Ectodermal cell (in vitro differentiated cells): ENCODE data around the gene ATP6AP1.
A peak's percentile ranks its signal among the peaks of the same experiment; 100 is the strongest.
"Not testable (repeated sequence)": the region's sequence is repeated elsewhere in the genome, so short reads cannot be mapped to it uniquely, and the experiment has no call there.

Experiments
- H3K27ac ChIP-seq: 2 replicates; pipeline ENCODE4 v1.7.0; 2013; ENCODE audit warnings: mild to moderate bottlenecking, low read depth, low read length; ENCODE audit not compliant: insufficient read depth, poor library complexity, severe bottlenecking
- H3K27me3 ChIP-seq: 2 replicates; pipeline ENCODE4 v1.7.0; 2013; ENCODE audit warnings: mild to moderate bottlenecking, low read length; ENCODE audit not compliant: insufficient read depth, control insufficient read depth, poor library complexity, severe bottlenecking
- H3K36me3 ChIP-seq: one replicate; pipeline ENCODE4 v1.7.0; 2013; ENCODE audit warnings: low read length; ENCODE audit not compliant: control insufficient read depth, insufficient read depth
- H3K4me1 ChIP-seq: one replicate; pipeline ENCODE4 v1.7.0; 2013; ENCODE audit warnings: low read length; ENCODE audit not compliant: control insufficient read depth, insufficient read depth
- H3K4me3 ChIP-seq: 2 replicates; pipeline ENCODE4 v1.7.0; 2013; ENCODE audit warnings: low read depth, low read length, control low read depth; ENCODE audit not compliant: insufficient read depth
- H3K9me3 ChIP-seq: 2 replicates; pipeline ENCODE4 v1.7.0; 2013; ENCODE audit warnings: mild to moderate bottlenecking, low read length, moderate library complexity; ENCODE audit not compliant: control insufficient read depth
- WGBS, 2 experiments: methylation state at CpG; one replicate each; pipeline ENCODE4 v1.1.7; 2013; ENCODE audit warnings: missing lambda C conversion rate in 2 of 2; 5-methylcytosine and 5-hydroxymethylcytosine counted together

Gene ATP6AP1

GRCh38 chrX:154399527-154400368, 28.7 kb upstream of the ATP6AP1 start:
- Histone ChIP-seq H3K27ac (no peak overlapping the region), H3K36me3 (peaks cover 12% of the 10 kb centered on the region), H3K27me3 (no peaks in the 10 kb centered on the region), H3K4me3 (peak overlapping the region; percentile 80), H3K4me1 (no peaks in the 10 kb centered on the region), H3K9me3 (no peaks in the 10 kb centered on the region)
- 72 to 93% methylated on average over 8 to 14 of the region's 14 CpGs for WGBS, 2 experiments

- not testable (repeated sequence) for H3K9me3 ChIP-seq, H3K4me3 ChIP-seq, H3K27me3 ChIP-seq, H3K27ac ChIP-seq, H3K4me1 ChIP-seq
- WGBS, 2 experiments: 94 to 95% methylated on average over 4 to 5 of the region's 6 CpGs
- H3K36me3 ChIP-seq: peaks cover 12% of the 10 kb centered on the region
These were observed 28.1 kb upstream of the ATP6AP1 start for GRCh38 chrX:154400369-154400817.

- Histone ChIP-seq H3K4me1 (no peaks in the 10 kb centered on the region), H3K9me3 (no peaks in the 10 kb centered on the region), H3K4me3 (no peak overlapping the region), H3K27me3 (no peaks in the 10 kb centered on the region), H3K27ac (no peak overlapping the region), H3K36me3 (peaks cover 12% of the 10 kb centered on the region)
- 77 to 84% methylated on average over 6 of the region's 6 CpGs for WGBS, 2 experiments
These were observed 27.3 kb upstream of the ATP6AP1 start for GRCh38 chrX:154401045-154401799.

- H3K36me3 ChIP-seq: peaks cover 12% of the 10 kb centered on the region
- no peaks in the 10 kb centered on the region for H3K4me1 ChIP-seq
- H3K27ac ChIP-seq: no peak overlapping the region
- H3K4me3 ChIP-seq: no peak overlapping the region
- 77 to 80% methylated on average over 4 to 6 of the region's 6 CpGs for whole genome bisulfite sequencing, 2 experiments
- no peaks in the 10 kb centered on the region for H3K27me3 ChIP-seq
- no peaks in the 10 kb centered on the region for H3K9me3 ChIP-seq
These were observed 26.4 kb upstream of the ATP6AP1 start for GRCh38 chrX:154401918-154402621.

GRCh38 chrX:154402622-154403127, 25.8 kb upstream of the ATP6AP1 start:
- Histone ChIP-seq H3K9me3 (no peaks in the 10 kb centered on the region), H3K4me1 (no peaks in the 10 kb centered on the region), H3K27me3 (no peaks in the 10 kb centered on the region), H3K36me3 (peaks cover 12% of the 10 kb centered on the region), H3K4me3 (no peak overlapping the region), H3K27ac (no peak overlapping the region)
- WGBS, 2 experiments: 88 to 89% methylated on average over 19 of the region's 19 CpGs

- WGBS, 2 experiments: 92% methylated on average over 10 of the region's 10 CpGs
- Histone ChIP-seq H3K4me3 (no peak overlapping the region), H3K36me3 (peaks cover 12% of the 10 kb centered on the region), H3K27ac (no peak overlapping the region), H3K27me3 (no peaks in the 10 kb centered on the region), H3K4me1 (no peaks in the 10 kb centered on the region), H3K9me3 (no peaks in the 10 kb centered on the region)
These were observed 25.3 kb upstream of the ATP6AP1 start for GRCh38 chrX:154403192-154403591.

- no peak overlapping the region for H3K4me3 ChIP-seq
- H3K9me3 ChIP-seq: no peaks in the 10 kb centered on the region
- H3K27ac ChIP-seq: no peak overlapping the region
- WGBS, 2 experiments: 97 to 100% methylated on average over 3 to 4 of the region's 4 CpGs
- no peaks in the 10 kb centered on the region for H3K4me1 ChIP-seq
- no peaks in the 10 kb centered on the region for H3K27me3 ChIP-seq
- H3K36me3 ChIP-seq: peaks cover 12% of the 10 kb centered on the region
These were observed 24.6 kb upstream of the ATP6AP1 start for GRCh38 chrX:154403858-154404257.

- 92 to 96% methylated on average over 16 of the region's 16 CpGs for WGBS, 2 experiments
- no peaks in the 10 kb centered on the region for H3K27me3 ChIP-seq
- H3K4me1 ChIP-seq: no peaks in the 10 kb centered on the region
- no peak overlapping the region for H3K27ac ChIP-seq
- H3K36me3 ChIP-seq: peaks cover 7% of the 10 kb centered on the region
- H3K4me3 ChIP-seq: no peak overlapping the region
- no peaks in the 10 kb centered on the region for H3K9me3 ChIP-seq
These were observed 23.8 kb upstream of the ATP6AP1 start for GRCh38 chrX:154404625-154405192.

GRCh38 chrX:154408659-154409221, 19.7 kb upstream of the ATP6AP1 start:
- no peak overlapping the region for H3K27ac ChIP-seq
- no peaks in the 10 kb centered on the region for H3K9me3 ChIP-seq
- no peaks in the 10 kb centered on the region for H3K27me3 ChIP-seq
- no peaks in the 10 kb centered on the region for H3K36me3 ChIP-seq
- WGBS, 2 experiments: 53 to 55% methylated on average over 10 of the region's 10 CpGs
- H3K4me1 ChIP-seq: peaks cover 4% of the 10 kb centered on the region
- H3K4me3 ChIP-seq: peak overlapping the region; percentile 13
